Stimulated activated naive CD8-positive, alpha-beta T cell treated with anti-CD3 and anti-CD28 coated beads, Interleukin-15, Interleukin-2, amounts not matched to agents 100 U/mL and 50 U/mL, for 24 hours (primary cell): ENCODE measurements around the gene TMEM212.
"Not testable (repeated sequence)": the region's sequence is repeated elsewhere in the genome, so short reads cannot be mapped to it uniquely, and the experiment has no call there.

Experiments used
- ATAC-seq: fragments of 150-1000 bp; cut with Tn5 transposase; one replicate; pipeline ENCODE4 v1.10.0; 2021
- DNase-seq: peaks from one replicate; pipeline ENCODE4 v3.0.0; 2021

Gene TMEM212

DNA sequence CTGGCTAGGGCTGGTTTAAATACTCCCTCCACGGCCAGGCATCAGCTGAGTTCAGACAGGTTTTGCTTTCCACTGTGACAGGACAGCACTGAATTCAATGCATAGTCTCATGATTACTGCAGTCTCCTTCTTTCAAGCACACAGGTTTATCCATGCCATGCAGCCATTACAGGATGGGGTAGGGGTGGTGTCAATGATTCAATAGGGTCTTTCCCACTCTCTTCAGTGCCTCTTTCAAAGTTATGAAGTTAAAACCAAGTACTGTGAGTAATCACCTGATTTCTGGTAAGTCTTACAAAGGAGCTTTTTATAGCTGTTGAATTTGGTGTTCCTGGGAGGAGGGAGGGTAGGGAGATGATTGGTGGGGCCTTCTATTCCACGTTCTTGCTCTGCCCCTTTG lies 47.2 kb downstream of the TMEM212 start:
- DNase-seq (no peak), ATAC-seq (peak; percentile 73)

DNA sequence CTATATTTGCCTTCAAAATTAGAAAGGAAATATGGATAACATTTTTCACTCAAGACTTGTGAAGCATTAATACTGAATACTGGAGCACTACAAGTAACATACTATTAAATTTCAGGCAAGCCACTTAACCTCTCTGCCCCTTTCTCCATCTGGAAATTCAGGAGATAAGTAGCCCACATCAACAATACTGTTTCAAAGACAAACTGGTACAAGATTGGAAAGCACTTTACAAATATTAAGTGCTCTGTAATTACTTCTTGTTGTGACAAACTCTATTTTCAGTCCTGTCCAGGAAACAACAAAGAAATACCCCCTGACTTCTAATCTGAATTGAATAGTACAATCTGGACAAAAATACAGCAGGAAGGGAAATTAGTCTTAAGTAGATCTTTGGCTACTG lies 49.3 kb downstream of the TMEM212 start:
- no peak for DNase-seq
- no peak for ATAC-seq

DNA sequence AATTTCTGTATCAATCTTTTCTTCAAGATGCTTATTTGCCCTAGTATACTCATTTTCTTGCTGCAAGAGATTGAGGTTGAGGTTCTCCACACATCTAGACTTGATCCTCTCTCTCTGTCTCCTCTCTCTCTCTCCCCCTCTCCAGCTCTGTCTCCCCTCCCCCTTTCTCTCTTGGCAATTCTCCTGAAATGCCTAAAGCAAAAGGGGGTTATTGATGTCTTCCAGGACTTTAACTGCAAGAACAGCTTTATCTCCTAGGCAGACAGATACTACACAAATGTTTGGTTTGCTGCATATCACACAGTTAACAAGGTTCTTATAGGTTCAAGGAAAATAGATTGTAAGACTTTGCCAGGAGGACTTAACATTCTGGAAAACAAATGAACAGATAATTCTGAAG lies 52.1 kb downstream of the TMEM212 start:
- no peak for ATAC-seq
- DNase-seq, result no peak

DNA sequence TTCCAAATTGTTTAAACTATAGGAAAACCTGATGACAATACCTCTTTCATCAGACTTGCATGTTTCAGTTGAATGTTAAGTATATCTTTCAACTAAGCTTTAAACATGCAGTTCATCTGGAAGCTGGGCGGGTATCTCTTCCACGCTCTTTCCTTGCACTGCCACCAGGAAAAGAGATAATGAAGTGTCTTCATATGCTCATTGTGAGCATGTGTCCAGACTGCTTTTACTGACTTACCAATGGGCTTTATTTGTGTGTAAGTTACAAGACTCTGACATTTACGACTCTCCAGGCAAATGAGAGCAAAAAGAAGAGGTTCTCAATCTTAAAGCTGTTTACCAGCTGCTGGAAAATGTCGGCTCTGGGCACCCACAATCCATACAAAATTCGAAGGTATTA lies 52.8 kb downstream of the TMEM212 start:
- ATAC-seq, result no peak
- DNase-seq, result no peak

DNA sequence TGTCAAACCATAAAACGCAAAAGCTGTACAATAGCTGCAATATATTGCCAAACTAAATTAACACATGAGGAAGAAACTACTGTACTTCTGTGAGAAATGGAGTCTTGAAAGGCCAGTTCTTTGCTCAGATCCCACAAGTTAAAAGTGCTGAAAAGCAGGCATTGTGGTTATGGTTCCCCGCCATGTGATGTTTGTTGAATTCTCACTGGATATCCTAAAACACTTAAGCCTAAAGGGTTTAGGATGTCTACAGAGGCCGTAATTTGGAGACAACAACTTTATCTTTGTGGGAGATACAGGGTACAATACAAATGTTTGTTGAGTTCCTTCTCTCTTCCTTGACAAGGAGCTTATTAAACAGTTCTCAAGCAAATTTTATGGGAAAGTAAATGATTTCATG lies 53.2 kb downstream of the TMEM212 start:
- no peak for DNase-seq
- no peak for ATAC-seq

GRCh38 chr3:171898192-171898591 lies 55.0 kb downstream of the TMEM212 start:
- no peak for ATAC-seq
- DNase-seq, result no peak

DNA sequence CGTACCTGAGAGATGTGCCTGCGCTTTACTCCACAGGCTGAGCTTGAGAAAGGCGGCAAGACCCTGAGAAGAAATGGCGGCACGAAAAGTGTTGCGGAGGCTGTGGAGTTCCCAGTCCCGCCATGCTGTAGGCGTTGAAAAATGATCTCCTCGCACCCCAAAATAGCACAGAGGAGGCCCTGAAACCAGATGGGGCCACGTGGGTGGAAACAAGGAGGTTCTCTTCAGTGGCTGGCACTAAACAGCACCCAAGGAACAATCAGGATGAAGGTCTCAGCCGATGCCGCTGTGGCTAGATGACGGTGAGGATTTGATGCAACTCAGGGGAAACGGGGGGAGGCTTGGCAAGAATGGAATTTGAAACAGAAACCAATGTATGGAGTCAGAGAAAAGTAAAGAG lies 57.3 kb downstream of the TMEM212 start:
- ATAC-seq (no peak), DNase-seq (no peak)

DNA sequence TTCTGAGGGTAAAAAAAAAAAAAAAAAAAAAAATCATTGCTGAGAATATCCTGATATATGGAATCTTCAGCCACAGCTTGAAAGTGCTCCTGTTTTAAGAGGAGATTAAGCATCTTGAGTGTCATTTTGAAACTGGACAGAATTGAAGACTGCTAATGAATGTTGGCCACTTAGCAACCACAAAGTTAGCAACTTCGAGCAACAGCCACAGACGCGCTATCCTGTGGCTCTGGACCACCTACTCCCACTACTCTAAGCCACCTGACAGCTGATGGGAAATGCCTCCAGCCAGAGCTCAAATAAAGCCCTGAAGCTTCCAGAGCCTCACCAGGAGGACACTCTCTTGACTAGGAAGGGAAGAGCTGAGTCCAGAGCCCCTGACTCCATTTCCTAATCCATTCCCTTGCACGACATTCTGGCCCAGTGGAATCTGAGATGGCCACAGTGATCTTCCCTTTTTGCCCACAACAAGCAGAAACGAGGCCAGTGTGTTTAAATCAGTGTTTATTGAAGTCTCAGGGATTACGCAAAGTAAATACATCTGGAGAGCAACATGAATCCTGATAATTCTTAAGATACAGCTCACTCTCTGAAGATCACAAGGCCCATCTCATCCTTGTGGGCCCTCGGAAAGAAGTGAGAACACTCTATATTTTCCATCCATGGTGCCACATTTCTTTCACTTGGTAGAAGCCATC lies 58.6 kb downstream of the TMEM212 start:
- no peak for ATAC-seq
- DNase-seq, result no peak

DNA sequence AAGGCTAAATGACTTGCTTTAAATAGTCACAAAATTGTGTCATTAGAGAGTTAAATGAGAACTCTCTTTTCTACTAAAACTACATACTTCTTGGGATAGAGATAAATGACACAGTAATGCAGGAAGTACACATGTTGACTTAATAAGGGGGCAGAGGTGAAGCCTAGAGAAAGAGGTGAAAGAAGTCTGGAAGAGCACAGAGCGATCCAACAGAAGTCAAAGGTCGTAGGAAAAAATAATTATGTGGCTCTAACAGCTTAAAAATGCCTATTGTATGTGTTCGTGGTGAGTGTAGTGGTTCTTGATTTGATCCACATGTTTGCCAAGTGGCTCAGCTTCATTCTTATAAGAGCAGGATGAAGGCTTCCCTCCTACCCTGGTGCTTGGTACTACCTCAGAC lies 61.7 kb downstream of the TMEM212 start:
- ATAC-seq (no peak), DNase-seq (no peak)

DNA sequence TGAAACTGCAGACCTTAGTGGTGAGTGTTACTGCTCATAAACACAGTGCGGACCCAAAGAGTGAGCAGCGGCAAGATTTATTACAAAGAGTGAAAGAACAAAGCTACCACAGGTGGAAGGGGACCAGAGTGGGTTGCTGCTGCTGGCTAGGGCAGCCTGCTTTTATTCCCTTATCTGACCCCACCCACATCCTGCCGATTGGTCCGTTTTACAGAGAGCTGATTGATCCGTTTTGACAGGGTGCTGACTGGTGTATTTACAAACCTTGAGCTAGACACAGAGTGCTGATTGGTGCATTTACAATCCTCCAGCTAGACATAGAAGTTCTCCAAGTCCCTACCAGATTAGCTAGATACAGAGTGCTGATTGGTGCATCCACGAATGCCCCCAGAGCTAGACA lies 63.4 kb downstream of the TMEM212 start:
- not testable (repeated sequence) for DNase-seq, ATAC-seq

GRCh38 chr3:171906951-171907676 lies 64.0 kb downstream of the TMEM212 start:
- DNase-seq, result no peak
- no peak for ATAC-seq

- DNase-seq, result no peak
- ATAC-seq, result no peak
These were observed 64.6 kb downstream of the TMEM212 start for GRCh38 chr3:171907761-171908160.

- ATAC-seq, result no peak
- DNase-seq, result no peak
These were observed 65.6 kb downstream of the TMEM212 start for GRCh38 chr3:171908731-171909130.
